ENCODE data around the gene CX3CL1.
A peak's percentile ranks its signal among the peaks of the same experiment; 100 is the strongest.
"Not testable (repeated sequence)": the region's sequence is repeated elsewhere in the genome, so short reads cannot be mapped to it uniquely, and the experiment has no call there.

Gene CX3CL1

GRCh38 chr16:57383276-57384247 lies 11.3 kb downstream of the CX3CL1 start:
- DNase-seq, result no peak

- peak; percentile 52 for DNase-seq
These were observed 12.2 kb downstream of the CX3CL1 start for GRCh38 chr16:57384248-57385070.

- DNase-seq, result no peak
These were observed 12.8 kb downstream of the CX3CL1 start for GRCh38 chr16:57385083-57385482.

GRCh38 chr16:57386381-57386951 lies 14.2 kb downstream of the CX3CL1 start:
- no peak for DNase-seq

GRCh38 chr16:57387598-57388354 lies 15.5 kb downstream of the CX3CL1 start:
- no peak for DNase-seq

- DNase-seq, result no peak
These were observed 16.2 kb downstream of the CX3CL1 start for GRCh38 chr16:57388359-57389086.

GRCh38 chr16:57389087-57389468 lies 16.8 kb downstream of the CX3CL1 start:
- DNase-seq, result no peak

- no peak for DNase-seq
These were observed 18.5 kb downstream of the CX3CL1 start for GRCh38 chr16:57390636-57391295.

- no peak for DNase-seq
These were observed 19.0 kb downstream of the CX3CL1 start for GRCh38 chr16:57391300-57391699.

- DNase-seq, result no peak
These were observed 19.4 kb downstream of the CX3CL1 start for GRCh38 chr16:57391708-57392107.

GRCh38 chr16:57392694-57393093 lies 20.4 kb downstream of the CX3CL1 start:
- DNase-seq, result no peak

GRCh38 chr16:57394444-57394843 lies 22.2 kb downstream of the CX3CL1 start:
- peak; percentile 48 for DNase-seq

GRCh38 chr16:57395026-57395425 lies 22.7 kb downstream of the CX3CL1 start:
- DNase-seq, result no peak

- DNase-seq, result no peak
These were observed 24.5 kb downstream of the CX3CL1 start for GRCh38 chr16:57396786-57397185.

GRCh38 chr16:57397493-57397892 lies 25.2 kb downstream of the CX3CL1 start:
- not testable (repeated sequence) for DNase-seq

GRCh38 chr16:57401943-57402640 lies 29.8 kb downstream of the CX3CL1 start:
- no peak for DNase-seq

GRCh38 chr16:57403965-57404817 lies 31.9 kb downstream of the CX3CL1 start, which contains the start of gene CCL17:
Gene CCL17, plus strand, starts transcription at chr16:57404767. Its CDS starts 9,166 bp downstream, at chr16:57413933.
- DNase-seq, result no peak

- peak; percentile 2 for DNase-seq
These were observed 32.8 kb downstream of the CX3CL1 start for GRCh38 chr16:57405097-57405496.

GRCh38 chr16:57406881-57407280 lies 34.6 kb downstream of the CX3CL1 start:
- DNase-seq, result peak; percentile 72
